Tibial nerve (tissue), 3 donors: ENCODE results near the gene RAB40B.

Experiments
- CTCF ChIP-seq, 5 experiments: fragments of 200-600 bp in 3 of 5; fragments of 450-650 bp in 2 of 5; sonication (generic) in 3 of 5; IDR thresholded peaks; one replicate each; pipeline ENCODE4 v1.5.1; 2016 to 2019; ENCODE audit warnings: antibody characterized with exemption in 5 of 5, mild to moderate bottlenecking in 3 of 5, moderate library complexity in 2 of 5
- POLR2A ChIP-seq, 2 donors: fragments of 450-650 bp; IDR thresholded peaks; one replicate each; pipeline ENCODE4 v1.6.1; 2017; ENCODE audit warnings: antibody characterized with exemption in 2 of 2, mild to moderate bottlenecking in 2 of 2, moderate library complexity in 2 of 2

GRCh38 chr17:82657926-82658325 is 40.6 kb downstream of the RAB40B start:
- no peak for TF ChIP-seq CTCF (IDR thresholded peaks at IDR 0.05)
- TF ChIP-seq POLR2A (IDR thresholded peaks at IDR 0.05): no peak
